Fibroblast of the aortic adventitia (primary cell): ENCODE measurements around the gene NFYC. TPM values are rescaled to one million over a fixed set of nuclear protein-coding genes. Genes with fewer than 3 reads are reported as not detected.

Experiments
- DNase-seq: peaks from one replicate; pipeline ENCODE4 v3.0.0-alpha.2; 2010; ENCODE audit warnings: low read depth
- H3K4me3 ChIP-seq: 2 replicates; pipeline ENCODE4 v1.5.1; 2011; ENCODE audit warnings: low read depth, mild to moderate bottlenecking, control low read depth, low read length, moderate library complexity
- CTCF ChIP-seq: IDR thresholded peaks from 2 replicates; pipeline ENCODE4 v1.5.1; 2011; ENCODE audit warnings: mild to moderate bottlenecking, low read length, control low read depth, inconsistent platforms; ENCODE audit not compliant: insufficient read depth
- total RNA-seq: library from RNA; depleted of rRNA; stranded (reverse); fragments of >200 nt; gene quantifications from 2 replicates; pipeline ENCODE4 v1.2.3, GENCODE V29; 2012; ENCODE audit warnings: low replicate concordance

Gene NFYC
- total RNA-seq, 1 donor: 23.1 TPM

DNA sequence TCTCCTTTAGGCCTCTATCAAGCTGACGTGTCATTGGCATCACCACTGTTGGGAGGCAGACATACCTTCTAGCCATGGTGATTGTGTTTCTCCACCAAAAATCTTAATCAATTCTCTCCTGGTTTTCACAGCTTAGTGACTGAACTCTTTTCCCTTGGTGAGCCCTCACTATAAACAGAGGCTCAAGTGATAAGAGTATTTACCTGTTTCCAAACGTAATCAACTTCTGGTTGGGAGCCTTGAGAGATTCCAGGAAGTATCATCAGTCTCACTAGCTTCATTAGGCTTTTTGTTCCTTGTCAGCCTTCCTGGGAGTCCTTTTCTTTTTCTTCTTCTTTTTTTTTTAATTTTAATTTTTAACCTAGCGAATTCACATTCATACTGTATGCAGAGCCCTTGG lies 58.3 kb downstream of the NFYC start:
- no peak for DNase-seq
- H3K4me3 ChIP-seq: no peak overlapping the region
- no peak for TF ChIP-seq CTCF

DNA sequence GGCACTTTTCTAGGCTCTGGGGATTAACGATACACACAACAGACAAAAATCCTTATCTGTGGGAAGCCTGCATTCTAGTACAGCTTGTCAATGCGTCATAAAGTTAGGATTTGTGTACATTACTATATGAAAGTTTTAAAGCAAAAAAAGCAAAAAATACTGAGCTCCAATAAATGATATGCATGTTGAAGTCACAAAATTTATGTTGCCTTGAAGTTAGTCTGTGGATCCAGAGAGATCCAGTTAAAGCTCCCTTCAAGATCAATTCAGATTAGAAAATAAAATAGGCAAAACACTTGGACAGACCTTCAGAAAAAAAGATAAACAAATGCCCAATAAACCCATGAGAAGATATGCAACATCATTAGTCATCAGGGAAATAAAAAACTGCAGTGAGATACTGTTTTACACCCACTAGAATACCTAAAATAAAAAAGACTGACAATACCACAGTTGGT lies 59.0 kb downstream of the NFYC start:
- no peak for TF ChIP-seq CTCF
- no peak for DNase-seq
- no peak overlapping the region for H3K4me3 ChIP-seq

DNA sequence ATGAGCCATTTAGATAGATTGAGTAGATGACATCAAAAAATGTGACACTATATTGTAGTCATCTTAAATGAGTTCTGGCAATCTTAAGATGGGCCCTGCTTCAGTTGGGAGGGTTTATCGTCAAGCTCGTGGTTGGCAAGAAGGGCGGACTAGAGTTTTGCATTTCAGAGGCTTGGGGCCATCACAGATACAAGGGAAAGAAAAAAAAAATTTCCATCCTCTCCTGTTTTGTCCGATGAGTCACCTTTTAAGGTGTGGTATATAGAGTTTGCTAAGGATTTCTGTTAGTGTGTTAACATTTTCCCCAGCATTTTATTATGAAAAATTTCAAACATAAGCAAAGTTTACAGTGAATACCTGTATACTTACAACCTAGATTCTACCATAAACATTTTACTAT lies 60.3 kb downstream of the NFYC start:
- no peak for DNase-seq
- no peak for TF ChIP-seq CTCF
- no peak overlapping the region for H3K4me3 ChIP-seq

DNA sequence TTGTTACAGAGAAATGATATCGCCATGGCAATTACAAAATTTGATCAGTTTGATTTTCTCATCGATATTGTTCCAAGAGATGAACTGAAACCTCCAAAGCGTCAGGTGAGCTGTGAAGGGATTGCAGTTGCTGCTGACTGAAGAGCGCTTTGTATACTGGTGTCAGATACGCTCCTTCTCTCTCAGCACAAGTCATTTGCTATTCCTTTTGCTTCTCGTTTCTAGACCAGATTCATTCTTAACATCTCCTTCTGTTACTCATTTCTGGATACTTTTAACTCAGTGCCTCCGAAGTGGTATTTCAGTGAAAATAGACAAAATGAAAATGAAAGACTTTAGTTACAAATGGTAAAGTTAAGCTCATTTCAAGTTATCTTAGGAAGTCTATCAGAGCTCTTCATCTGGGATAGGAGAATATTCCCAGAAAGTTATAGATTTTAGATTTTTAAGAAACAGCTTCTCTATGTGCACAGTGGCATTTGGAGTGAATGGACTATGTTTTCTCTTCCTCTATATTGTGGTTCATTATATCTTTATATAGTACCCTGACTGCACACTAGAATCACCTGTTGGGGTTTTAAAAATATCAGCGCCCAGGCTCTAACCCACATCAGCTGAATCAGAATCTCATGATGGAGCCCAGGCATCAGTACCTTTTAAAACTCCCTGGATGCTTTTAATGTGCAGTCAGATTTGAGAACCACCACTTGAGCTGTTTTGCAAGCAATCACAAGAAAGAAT lies 61.8 kb downstream of the NFYC start:
- no peak overlapping the region for H3K4me3 ChIP-seq
- no peak for DNase-seq
- TF ChIP-seq CTCF: no peak

GRCh38 chr1:40754201-40754600 lies 62.7 kb downstream of the NFYC start:
- no peak for DNase-seq
- H3K4me3 ChIP-seq: no peak overlapping the region
- no peak for TF ChIP-seq CTCF

DNA sequence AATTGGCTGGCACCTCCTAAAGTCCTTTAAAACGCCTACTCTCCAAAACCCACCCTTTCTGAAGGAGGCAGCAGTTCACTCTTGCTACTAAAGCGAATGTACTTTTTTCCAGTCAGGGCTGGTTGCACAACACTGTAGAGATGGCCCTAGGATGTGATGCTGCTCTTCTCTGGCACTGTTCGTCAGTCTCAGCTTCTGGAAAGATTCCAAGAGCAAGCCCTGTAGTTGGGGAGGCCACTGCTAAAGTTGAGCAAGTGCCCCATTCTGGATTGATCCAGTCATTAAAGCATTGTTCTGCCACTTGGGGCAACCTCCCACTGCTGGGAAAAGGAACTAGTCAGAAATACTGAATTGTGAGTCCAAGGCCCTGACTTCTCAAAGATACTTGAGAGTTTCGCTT lies 63.6 kb downstream of the NFYC start:
- peak; percentile 26 for DNase-seq
- TF ChIP-seq CTCF: no peak
- H3K4me3 ChIP-seq: no peak overlapping the region

DNA sequence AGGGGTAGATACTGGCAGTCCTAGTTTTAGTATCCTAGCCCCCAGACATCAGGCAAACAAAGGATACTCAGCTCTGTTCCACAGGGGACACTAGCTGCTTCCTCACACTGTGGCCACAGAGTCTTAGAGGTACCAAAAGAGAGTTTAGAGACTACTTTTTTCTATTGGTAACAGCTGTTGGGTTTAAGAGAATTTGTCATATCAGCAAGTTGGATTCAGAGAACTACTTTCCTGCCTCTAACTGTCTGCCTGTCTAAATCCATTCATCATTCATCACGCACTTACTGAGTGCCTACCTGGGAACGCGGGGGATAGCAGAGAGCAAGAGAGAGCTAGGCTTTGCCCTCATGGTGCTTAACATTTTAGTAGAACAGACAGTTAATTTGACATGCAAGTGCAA lies 65.0 kb downstream of the NFYC start:
- no peak overlapping the region for H3K4me3 ChIP-seq
- TF ChIP-seq CTCF: no peak
- DNase-seq: no peak
